Nephron progenitor cell (in vitro differentiated cells): ENCODE data around the gene DLG4.
A peak's percentile ranks its signal among the peaks of the same experiment; 100 is the strongest.

Experiments
- DNase-seq: peaks from one replicate; pipeline ENCODE4 v3.0.0; 2021
- H3K27ac Mint-ChIP-seq: 2 replicates; pipeline ENCODE4 v1.8.0; 2021; ENCODE audit warnings: mild to moderate bottlenecking, moderate library complexity, mixed read lengths
- H3K27me3 Mint-ChIP-seq: 2 replicates; pipeline ENCODE4 v1.8.0; 2021; ENCODE audit warnings: mild to moderate bottlenecking, low read depth, mixed read lengths; ENCODE audit not compliant: poor library complexity
- H3K36me3 Mint-ChIP-seq: 2 replicates; pipeline ENCODE4 v1.8.0; 2021; ENCODE audit warnings: low read depth, mixed read lengths
- H3K4me1 Mint-ChIP-seq: 2 replicates; pipeline ENCODE4 v1.8.0; 2021; ENCODE audit warnings: mixed read lengths
- H3K4me3 Mint-ChIP-seq: 2 replicates; pipeline ENCODE4 v1.8.0; 2021; ENCODE audit warnings: mild to moderate bottlenecking, moderate library complexity, mixed read lengths
- H3K9me3 Mint-ChIP-seq: 2 replicates; pipeline ENCODE4 v1.8.0; 2021; ENCODE audit warnings: mild to moderate bottlenecking, moderate library complexity, mixed read lengths
- TF ChIP-seq, protein P1 (sequence below): fragments of 200-600 bp; sonication (generic); IDR thresholded peaks from 2 replicates; pipeline ENCODE4 v1.5.0; 2021; ENCODE audit warnings: antibody characterized with exemption

DLG4 gene

DNA sequence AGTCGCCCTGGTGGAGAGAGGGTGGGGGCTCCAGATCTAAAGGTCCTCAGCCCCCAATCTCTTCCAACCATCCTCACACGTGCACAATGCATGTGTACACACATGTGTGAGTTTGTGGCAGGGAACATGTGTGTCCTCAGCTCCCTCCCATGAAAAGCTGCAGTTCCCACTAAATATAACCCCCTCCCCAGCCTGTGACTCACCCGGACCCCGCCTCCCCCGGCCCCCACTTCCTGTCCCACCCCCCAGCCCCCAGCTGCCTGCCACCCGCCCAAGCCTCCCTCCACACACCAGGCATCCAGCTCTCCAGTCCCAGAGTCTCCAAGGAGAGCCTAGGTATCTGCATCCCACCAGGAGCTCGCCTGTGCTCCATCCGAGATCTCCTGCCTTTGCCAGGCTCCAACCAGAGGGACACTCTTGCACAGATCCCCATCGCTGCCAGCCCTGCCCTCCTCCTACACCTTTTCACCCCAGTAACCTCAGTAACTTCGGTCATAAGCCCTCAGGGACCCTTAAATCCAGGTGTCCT lies 3.9 kb downstream of the DLG4 start:
- Mint-ChIP-seq H3K4me1 (peaks cover 86% of the 10 kb centered on the region), H3K4me3 (peak overlapping the region; percentile 83), H3K27me3 (no peaks in the 10 kb centered on the region), H3K9me3 (no peaks in the 10 kb centered on the region), H3K27ac (peak overlapping the region; percentile 99), H3K36me3 (peaks cover 6% of the 10 kb centered on the region)
- TF ChIP-seq, protein P1, sequence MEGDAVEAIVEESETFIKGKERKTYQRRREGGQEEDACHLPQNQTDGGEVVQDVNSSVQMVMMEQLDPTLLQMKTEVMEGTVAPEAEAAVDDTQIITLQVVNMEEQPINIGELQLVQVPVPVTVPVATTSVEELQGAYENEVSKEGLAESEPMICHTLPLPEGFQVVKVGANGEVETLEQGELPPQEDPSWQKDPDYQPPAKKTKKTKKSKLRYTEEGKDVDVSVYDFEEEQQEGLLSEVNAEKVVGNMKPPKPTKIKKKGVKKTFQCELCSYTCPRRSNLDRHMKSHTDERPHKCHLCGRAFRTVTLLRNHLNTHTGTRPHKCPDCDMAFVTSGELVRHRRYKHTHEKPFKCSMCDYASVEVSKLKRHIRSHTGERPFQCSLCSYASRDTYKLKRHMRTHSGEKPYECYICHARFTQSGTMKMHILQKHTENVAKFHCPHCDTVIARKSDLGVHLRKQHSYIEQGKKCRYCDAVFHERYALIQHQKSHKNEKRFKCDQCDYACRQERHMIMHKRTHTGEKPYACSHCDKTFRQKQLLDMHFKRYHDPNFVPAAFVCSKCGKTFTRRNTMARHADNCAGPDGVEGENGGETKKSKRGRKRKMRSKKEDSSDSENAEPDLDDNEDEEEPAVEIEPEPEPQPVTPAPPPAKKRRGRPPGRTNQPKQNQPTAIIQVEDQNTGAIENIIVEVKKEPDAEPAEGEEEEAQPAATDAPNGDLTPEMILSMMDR, result no peak
- DNase-seq, result no peak

DNA sequence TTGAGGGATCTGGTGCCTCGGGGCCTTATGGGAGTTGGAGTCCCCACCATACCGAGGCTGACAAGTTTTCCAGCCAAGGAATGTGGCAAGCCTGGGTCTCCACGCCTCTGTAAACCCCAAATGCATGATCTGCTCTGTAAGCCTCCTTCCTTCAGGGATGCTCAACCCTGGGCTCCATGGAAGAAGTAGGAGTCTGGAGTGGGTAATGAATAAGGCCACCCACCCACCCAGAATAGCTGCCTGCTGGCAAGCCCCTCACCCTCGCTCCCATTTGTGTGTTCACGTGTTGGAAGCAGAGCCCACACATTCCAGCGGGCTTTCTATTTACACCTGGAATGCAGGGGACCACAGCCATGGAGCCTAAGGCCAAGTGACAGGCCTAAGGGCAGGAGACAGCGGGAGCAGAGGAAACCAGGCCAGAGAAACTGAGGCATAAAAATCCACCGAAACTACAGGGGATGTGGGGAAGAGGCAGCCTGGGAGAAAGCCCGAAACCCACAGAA lies 4.4 kb downstream of the DLG4 start:
- no peaks in the 10 kb centered on the region for H3K9me3 Mint-ChIP-seq
- no peaks in the 10 kb centered on the region for H3K27me3 Mint-ChIP-seq
- DNase-seq, result no peak
- peak overlapping the region; percentile 83 for H3K4me3 Mint-ChIP-seq
- TF ChIP-seq, protein P1, result no peak
- peaks cover 86% of the 10 kb centered on the region for H3K4me1 Mint-ChIP-seq
- H3K27ac Mint-ChIP-seq, result peak overlapping the region; percentile 99
- H3K36me3 Mint-ChIP-seq, result peaks cover 6% of the 10 kb centered on the region

DNA sequence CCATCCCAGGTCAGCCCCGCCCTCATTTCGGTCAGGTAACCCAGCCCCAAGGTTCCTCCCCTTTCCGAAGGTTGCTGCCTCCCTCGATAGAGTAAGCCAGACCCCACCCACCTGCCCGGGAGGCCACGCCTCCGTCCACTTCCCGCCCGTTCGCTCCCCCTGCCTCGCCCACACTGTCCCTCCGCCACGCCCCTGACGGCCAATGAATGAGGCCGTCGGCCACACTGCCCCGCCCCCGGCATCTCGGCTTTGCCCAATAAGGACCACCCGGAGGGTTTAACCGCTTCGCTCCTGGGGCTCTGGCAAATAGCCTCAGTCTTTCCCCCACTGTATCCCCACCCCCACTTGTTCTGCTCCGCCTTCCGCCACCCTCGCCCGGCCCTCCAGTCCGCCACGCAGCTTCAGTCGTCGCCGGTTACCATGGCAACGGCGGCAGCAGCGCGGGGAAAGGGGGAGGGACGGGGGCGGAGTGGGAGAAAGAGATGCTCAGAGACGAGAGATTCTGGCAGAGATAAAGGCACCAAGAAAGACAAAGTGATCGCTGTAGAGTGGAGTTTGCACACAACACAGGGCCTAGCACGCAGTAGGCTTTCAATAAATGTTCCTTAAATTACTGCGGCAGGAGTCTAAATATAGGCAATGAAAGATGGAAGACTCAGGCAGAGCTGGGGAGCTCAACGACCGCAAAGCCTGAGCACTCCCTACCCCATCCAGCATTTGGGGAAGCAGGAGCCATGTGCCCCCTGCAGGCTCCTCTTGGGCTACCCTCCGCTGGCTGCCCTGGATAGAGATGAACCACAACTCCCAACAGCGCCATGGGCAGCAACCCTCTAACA lies 5.1 kb downstream of the DLG4 start:
- Mint-ChIP-seq H3K27me3 (no peaks in the 10 kb centered on the region), H3K4me3 (peak overlapping the region; percentile 83), H3K9me3 (no peaks in the 10 kb centered on the region), H3K36me3 (peaks cover 6% of the 10 kb centered on the region), H3K4me1 (peaks cover 90% of the 10 kb centered on the region), H3K27ac (peak overlapping the region; percentile 99)
- TF ChIP-seq, protein P1, result peak; percentile 54
- peak; percentile 100 for DNase-seq

DNA sequence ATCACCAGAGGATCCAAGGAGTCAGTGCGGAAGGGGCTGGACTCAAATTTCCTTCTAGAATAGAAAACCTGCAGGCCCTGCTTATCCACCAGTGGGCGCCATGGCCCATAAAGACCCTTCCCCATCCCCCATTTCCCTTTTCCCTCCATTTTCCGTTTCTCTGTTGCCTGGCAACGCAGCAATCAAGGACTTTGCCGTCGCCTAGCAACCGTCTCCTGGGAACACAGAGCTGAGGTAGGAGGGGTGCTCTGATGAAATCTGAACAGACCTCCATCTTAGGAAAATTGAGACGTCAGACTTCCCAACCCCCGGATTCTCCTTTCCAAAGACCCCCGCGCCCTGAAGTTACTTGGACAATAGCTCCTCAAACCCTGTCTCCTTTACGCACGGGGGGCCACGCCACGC lies 5.7 kb downstream of the DLG4 start:
- peak; percentile 94 for DNase-seq
- TF ChIP-seq, protein P1, result peak; percentile 81

DNA sequence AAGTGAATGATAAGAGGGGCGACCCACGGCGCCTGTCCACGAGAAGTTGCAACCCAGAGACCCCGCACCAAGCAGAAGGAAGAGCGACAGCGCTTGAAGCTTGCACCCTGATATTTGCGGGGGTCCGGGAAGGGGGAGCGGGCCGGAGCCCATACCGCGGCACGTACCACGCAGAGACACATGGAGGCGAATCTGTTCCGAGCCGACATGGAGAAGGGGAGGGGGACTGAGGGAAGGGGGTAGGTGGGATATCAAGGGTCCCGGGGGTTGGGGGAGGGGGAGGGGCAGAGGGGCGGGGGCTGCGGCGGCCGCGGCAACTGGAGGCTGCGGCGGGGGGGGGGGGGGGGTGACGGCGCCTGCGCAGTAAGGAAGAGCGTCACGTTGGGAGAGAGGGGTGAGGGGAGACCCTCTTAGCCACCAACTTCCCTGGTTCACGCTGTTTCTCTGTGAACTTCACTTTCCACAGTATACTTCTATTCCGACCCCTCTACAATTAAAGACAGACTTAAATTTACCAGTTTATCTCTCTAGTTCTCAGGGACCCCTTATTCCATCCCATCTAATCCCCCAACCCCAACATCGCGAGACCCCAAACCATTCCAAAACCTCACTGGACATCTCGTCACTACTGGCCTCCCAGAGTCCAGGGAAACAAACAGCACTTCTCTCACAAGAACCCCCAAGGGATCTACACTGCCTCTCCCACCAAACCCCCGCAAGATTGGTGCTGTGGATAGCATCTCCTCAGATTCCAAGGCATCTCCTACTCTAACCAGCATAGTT lies 8.0 kb downstream of the DLG4 start:
- Mint-ChIP-seq H3K9me3 (no peaks in the 10 kb centered on the region), H3K27ac (peak overlapping the region; percentile 72), H3K36me3 (peaks cover 6% of the 10 kb centered on the region), H3K4me3 (peak overlapping the region; percentile 83), H3K4me1 (peaks cover 90% of the 10 kb centered on the region), H3K27me3 (no peaks in the 10 kb centered on the region)
- no peak for DNase-seq
- TF ChIP-seq, protein P1, result no peak

More for the DNA sequence above, 5.7 kb downstream of the DLG4 start:
- Mint-ChIP-seq H3K36me3 (peaks cover 6% of the 10 kb centered on the region), H3K27ac (peak overlapping the region; percentile 99), H3K27me3 (no peaks in the 10 kb centered on the region), H3K4me3 (peak overlapping the region; percentile 83), H3K4me1 (peaks cover 90% of the 10 kb centered on the region), H3K9me3 (no peaks in the 10 kb centered on the region)
